Kidney glomerular epithelial cell (primary cell): ENCODE measurements around the gene C3.

ENCODE experiments used
- DNase-seq: peaks from one replicate; lab custom pipeline; 2025; lab: John Stamatoyannopoulos, UW

C3 gene

DNA sequence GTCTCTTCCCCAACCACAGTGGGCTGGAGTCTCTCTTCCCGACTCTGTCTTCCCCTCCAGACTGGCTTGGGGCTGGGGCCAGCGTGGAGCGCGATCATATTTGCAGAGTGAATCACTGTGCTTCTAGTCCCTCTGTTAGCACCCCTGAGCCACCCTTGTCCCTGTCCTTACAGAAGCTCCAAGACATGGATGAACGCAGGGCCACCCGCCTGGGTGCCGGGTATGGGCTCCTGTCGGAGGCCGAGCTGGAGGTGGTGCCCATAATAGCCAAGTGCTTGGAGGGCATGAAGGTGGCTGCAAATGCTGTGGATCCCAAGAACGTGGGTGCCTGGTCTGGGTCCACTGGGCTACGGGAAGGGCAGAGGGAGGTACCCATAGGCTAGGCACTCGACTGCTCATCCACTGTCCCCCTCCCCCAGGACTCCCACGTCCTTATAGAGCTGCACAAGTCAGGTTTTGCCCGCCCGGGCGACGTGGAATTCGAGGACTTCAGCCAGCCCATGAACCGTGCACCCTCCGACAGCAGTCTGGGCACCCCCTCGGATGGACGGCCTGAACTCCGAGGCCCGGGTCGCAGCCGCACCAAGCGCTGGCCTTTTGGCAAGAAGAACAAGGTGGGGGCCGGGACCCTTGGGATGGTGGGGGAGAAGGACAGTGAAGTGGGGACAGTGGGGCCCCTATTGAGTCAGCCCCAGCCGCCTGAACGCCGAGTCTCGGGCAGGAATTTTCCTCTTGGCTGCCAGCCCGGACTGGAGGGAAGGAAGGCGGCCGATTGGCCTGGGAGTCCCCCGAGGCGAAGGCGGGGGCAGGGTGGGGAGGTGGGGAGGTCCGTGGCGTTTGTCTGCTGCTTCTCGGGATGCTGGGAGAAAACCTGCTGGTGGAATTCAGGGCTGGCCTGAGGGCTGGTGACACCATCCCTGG, 24.2 kb upstream of the C3 start:
- peak; percentile 37 for DNase-seq

DNA sequence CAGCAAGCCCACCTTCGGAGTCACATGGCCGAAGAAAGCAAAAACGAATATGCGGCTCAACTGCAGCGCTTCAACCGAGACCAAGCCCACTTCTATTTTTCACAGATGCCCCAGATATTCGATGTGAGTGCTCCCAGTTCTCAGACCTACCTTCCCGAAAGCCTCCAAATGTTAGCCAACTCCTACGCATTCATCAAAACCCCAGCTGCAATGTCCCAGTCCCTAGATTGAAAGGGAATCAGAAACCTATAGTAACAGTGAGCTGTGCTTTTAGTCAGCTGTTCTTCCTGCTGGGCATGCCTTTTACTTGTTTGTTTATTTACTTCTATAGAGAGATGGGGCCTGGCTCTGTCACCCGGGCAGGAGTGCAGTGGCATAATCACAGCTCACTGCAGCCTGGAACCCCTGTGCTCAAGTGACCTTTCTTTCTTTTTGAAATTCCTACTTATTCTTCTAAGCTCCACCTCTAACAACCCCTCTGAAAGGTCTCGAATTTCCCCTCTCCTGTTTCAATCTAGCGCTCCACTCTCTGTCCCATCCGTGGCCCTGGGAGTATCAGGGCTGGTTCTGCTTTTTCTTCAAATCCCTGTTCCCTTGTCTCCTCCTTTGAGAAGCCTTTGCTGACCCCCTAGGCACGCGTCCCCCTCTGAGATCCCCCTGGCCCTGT, 23.4 kb upstream of the C3 start:
- no peak for DNase-seq

DNA sequence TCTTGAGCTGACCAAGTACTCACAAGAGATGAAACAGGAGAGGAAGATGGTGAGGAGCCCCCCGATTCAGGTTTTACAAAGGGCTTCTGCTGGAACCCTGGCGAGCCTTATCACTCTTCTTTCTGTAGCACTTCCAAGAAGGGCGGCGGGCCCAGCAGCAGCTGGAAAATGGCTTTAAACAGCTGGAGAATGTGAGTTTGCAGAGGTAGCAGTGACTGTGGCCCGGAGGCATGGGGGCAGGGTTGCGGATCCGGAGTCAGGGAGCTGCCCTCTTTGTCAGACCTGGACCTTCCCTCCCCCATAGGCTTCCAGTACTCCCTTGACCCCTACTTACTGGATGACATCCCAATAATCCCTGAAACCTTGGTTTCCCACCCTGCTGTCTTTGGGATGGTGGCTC, 22.6 kb upstream of the C3 start:
- no peak for DNase-seq

DNA sequence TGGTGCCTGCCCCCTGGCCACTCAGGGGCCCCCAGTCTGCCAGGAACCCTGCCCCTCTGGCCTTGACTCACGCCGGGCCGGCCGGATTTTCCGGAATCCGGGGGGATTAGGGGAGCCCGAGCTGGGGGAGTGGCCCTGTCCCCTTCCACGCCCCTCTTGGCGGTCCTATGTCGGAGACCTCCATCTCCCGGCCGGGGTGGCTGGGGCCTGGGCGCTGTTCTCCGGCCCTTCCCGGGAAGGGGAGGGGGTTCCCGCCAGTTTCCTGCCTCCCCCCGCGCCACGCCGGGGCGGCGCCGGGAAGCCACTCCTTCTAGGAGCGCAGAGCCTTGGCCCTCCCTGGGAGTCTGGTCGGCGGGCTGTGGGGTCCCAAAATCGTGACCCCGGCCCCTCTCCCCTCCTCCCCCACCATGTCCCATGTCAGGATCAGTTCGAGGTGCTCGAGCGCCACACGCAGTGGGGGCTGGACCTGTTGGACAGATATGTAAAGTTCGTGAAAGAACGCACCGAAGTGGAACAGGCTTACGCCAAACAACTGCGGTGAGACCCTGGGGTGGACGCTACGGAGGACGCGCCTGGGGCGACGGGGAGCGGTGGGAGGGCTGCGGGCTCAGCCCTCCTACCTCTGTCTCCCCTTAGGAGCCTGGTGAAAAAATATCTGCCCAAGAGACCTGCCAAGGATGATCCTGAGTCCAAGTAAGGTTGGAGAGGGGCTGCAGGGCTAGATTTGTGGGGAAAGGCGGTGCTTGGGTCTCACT, 20.3 kb upstream of the C3 start:
- no peak for DNase-seq

DNA sequence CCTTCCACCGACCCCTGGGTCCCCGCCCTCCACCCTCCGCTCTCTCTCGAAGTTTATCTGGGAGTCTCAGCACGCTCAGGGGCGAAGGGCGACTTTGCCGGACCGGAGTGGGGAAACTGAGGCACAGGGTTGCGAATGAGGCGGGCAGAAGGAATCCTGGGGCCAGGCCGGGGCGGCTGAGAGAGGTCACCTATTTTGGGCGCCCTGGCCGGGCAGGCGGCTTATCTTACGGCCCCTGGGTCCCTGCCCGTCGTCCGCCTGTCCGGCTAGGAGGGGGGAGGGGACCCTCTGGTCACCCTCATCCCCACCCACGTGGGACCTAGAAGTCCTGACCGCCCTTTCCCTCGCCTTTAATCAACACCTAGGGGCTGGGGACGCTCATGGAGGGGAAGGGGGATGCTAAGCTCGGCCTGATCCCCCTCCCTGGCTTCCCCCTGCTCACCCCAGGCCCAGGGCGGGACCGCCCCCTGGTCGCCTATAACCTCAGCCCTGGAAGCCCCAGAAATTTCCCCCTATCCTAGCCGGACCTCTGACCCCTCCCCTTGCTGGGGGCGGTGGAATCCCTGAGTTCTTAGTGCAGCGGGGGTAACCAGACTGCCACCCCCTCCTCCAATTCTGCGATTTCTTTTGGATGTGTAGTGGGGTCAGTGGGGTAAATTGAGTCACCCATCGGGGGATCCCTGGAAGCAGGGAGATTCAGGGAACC, 19.6 kb upstream of the C3 start:
- DNase-seq = no peak

DNA sequence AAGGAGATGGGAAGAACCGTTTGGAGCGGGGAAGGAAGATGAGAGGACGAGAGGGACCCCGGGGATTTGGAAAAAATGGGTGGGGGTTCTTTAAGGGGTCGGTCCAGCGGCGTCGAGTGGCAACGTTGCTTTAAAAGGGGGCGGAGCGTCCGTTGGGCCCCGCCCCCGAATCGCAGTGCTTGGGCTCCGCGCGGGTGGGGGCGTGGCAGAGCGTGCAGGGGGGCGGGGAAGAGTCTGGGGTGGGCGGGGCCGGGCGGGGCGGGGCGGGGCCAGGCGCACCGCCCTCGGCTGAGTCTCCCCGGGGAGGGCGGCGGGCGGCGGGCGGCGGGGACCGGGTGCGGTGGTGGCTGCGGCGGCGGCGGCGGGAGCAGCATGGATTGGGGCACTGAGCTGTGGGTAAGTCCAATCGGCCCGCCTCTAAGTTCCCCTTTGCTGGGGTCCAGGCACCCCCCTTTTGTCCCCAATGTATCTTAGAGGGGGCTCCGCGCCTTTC, 19.0 kb upstream of the C3 start, which contains the start of gene TRIP10:
Gene TRIP10, plus strand, starts transcription at position 291 of the 493 bp plus-strand sequence. Its CDS starts 82 bp downstream, at position 373.
- peak; percentile 48 for DNase-seq

DNA sequence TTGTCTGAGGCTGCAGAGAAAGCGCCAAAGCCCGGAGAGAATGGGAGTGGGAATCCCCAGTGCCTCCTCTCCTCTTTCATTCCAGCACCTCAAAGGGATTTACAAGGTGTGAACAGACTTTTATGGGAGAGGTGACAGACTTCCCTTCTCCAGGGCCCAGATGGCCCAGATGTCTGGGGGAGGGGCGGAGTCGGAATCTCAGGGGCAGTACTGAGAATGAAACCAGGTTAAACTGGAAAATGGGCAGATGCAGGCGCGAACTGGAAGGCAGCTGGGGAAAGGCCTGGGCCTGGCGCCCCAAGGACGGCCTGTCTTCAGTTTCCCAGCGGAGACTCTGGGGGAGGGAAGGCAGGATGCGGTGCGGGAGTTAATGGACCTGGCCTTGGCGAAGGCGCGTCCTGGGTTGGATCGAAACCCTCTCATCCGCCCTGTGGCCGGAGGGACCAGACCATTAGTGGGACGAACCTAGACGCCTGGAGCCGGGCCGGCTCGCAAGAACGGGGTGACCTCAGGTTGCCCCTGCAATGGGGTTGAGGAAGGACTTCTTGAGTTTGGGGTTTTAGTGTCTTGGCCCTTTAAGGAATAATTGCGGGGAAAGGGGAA, 18.4 kb upstream of the C3 start:
- DNase-seq = no peak

DNA sequence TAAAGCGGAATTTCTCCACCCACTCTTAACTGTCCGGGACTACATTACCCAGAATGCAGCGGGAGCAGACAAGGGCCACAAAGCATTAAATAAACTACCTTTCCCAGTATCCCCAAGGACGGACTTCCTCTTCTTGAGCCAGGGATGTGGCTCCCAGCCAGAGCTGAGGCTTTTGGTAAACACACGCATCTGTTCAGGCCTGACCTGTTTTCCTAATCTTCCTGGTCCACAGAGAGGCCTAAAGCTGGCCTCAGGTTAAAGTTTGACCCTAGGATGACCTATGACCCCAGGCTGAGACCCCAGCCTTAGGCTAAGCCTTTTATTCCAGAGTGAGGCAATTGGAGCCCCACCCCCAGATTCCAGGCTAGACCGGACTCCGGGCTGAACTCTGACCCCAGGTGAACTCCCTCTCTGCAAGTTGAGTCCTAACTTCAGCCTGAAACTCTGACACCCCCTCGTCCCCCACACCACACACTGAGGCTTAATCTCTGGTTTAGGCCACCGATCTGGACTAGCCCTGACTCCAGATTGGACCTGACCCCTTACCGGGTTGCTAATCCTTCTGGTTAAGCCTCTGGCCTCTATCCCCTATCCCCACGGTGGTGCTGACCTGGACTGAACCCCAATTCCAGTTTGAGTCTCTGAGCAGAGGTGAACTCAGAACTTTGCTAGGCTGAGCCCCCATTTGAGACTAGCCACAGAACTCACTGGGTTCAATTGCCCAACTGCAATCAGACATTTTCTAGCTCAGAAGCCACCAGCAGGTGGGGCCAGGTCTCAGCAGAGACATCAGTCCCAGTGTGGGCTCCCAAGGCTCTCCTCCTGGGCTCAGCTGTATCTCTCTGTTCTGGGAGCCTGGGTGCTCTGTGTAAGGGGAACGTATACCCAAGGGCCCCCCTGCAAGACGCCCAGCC, 17.7 kb upstream of the C3 start:
- DNase-seq = peak; percentile 81

DNA sequence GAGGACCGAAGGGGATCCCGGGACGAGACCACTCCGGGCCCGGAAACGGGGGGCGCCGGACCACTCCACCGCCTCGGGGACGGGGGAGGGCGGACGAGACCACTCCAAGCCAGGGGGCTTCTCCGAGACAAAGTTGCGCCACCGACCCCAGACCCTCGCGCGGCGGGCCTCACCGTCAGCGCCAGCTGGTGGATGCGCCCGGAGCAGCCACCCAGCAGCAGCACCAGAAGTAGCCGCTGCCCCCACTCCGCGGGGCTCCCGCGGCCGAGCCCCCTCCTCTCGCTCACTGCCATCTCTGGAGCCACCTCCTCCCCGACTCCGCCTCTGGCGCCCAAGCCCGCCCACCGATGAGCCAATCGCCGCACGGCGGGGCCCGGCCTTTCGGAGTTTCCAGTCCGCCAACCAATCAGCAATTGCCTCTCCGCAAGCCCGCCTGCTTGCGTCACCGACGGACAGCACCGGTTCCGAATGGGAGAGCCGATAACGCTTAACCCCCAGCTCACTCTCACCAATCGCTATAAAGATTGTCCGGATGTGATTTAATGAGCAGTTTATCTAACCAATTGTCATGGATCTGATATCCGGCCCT, 16.9 kb upstream of the C3 start, which contains the start of gene GPR108:
Gene GPR108, minus strand, starts transcription at position 297 of the 589 bp plus-strand sequence. Its CDS starts 4 bp downstream, at position 293.
- peak; percentile 100 for DNase-seq

DNA sequence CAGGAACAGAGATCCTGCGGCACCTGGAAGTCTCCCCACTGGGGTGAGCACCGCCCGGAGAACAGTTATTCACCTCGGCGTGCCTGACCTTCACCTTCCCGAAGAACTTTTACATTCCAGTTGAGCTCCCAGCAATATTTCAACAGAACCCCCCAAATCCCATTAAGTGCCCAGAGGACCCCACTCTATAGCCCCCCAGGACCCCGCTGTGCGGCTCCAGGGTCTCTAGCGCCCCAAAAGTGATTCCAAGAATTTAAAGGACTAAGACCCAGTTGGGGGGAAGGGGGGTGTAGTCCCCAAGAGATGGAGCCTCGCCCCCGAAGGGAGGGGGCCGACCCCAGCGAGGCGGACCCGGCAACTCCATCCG, 16.4 kb upstream of the C3 start:
- no peak for DNase-seq

DNA sequence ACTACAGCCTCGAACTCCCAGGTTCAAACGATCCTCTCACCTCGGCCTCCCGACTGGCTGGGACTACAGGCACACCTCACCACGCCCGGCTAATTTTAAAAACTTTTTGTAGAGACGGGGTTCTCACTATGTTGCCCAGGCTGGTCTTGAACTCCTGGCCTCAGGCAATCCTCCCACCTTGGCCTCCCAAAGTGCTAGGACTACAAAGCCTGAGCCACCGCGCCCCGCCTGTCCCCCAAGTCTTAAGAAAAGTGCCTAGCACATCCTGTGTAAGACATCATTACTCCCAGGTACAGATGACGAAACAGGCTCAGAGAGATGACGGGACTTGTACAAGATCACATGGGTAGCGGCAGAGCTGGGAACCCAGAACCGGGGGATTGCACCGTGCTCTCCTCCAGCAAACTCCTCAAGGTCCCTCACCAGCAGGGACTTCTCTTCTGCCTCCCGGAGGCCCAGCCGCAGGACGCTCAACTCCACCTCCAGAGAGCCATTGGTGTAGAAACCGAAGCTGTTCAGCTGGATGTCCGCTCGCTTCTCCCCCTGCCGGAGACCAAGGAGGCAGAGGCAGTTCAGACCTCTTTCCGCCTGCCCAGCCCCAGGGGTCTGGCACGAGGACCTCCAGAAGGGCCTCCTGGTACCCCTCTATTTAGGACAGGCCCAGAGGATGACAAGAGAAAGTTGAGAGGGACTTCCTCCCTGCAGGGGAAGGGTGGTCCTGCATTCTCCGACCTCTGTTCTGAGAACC, 15.9 kb upstream of the C3 start:
- DNase-seq = peak; percentile 78

DNA sequence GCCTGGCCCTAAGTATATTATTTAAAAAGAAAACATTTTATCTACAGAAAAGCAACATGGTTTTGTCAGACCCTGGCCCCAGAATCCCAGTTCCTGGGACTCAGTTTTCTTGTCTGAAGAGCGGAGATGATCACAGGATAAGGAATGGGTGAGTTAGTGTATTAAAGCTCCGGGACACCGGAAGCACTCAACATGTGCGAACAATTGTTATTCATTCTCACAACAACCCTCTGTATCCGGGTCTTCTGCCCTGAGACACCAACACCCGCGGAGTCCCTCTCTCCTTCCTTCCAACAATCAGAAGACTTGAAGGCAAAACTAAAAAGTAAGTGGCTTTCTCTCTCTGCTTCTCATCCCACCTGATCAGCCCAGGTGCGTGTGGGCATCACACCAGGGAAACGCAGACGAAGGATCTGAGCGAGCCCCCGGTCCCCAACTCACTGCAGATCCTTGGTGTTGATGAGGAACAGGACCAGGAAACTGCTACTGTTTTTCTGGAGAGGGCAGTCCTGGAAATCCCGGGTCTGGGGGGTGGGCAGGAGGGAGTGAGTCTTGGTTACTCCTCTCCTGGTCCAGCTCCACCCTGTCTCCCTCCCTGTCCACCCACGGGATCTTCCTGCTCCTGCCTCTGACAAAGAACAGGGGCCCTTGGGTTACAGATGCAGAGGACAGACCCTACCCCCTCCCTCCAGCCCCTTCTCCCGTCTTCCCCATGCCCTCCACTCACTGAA, 14.9 kb upstream of the C3 start:
- no peak for DNase-seq

DNA sequence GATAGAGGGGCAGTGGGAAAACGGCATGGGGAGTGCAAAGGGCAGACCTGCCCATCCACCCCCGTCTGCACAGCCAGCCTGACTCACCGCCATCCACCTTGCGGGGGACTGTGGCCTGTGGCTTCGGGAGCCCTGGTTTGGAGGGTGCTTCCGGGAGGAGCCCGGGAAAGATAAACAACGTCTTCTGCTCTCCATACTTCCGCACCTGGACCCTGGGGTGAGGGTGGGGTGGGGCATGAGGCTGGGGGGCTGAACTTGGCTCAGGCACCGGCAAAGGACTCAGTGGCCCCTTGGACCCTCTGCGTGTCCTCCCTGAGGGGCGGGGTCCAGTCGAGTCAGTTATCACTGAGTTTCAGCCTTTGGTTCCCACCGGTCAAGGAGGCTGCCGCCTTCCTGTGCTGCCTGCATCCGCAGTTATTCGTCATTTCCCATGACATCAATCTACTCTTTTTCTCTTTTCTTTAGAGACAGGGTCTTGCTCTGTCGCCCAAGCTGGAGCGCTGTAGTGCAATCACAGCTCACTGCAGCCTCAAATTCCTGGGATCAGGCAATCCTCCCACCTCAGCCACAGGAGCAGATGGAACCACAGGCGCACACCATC, 13.7 kb upstream of the C3 start:
- DNase-seq = peak; percentile 20

DNA sequence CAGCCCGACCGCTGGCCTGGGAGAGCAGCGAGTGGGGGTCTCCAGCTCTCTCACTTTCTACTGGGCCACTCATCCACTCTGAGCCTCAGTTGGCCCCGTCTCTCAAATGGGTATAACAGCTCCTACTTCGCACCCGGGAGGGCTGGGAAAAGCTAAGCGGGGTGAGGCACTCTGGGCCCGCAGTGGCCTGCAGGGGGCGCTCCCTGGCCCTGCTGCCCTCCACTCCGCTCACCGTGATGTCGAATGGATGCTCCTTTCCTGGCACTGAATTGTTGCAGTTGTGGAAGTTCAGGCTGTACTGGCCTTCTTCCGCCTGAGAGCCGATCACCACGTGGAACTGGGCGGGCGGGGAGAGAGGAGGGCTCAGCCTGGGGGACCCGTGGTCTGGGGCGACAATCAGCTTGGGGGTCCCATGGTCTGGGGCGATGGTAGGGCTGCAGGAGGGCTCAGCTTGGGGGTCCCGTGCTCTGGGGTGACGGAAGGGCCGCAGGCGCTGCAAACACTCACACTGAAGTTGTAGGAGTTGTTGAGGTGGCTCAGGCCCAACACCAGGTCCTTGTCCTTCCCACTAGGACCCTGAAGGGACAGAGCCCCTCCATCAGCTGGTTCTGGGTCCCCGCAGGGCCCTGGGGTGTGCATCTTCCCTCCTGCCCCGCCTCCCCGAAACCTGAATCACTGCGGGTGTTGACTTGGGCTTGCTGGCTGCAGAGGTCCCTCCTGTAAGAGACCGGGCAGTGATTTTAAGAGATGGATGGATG, 13.1 kb upstream of the C3 start:
- no peak for DNase-seq

DNA sequence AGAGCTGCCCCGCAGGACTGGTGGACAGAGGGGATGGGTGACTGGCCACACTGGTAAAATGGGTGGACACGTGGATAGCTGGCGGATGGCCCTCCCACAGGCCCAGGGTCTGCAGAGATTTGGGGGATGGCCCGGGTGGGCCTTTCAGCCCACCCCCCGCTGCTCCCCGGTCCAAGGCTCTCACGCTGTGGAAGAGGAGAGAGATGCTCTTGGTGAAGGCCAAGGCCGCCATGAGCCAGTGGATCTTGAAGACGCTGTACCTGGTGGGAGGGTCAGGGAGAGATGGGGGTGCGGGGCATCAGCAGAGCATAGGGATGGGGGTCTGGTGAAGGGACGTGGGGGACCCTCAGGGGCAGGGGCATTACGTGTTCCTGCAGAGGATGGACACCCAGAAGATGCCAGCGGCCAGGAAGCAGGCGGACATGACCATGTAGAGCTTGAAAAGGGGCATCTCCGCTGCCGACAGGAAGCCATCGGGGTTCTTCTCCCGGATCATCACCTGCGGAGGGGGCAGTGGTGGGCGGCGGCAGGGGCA, 12.4 kb upstream of the C3 start:
- DNase-seq = no peak

DNA sequence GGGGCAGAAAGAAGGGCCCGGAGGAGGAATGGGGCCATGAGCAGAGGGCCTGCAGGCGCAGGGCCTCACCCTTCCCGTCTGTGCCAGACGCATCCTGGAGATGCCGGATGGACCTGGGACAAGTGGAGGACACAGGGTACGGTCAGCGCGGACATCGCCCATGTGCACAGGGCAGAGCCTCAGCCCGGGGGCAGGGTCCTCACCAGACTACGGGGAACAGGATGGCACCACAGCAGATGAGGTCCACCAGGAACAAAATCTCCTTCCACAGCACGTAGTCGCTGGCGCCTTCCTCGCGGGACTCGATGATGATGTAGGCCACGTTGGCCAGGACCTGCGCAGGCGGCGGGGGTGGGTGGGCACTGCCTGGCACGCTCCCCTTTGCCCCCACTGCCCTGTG, 11.4 kb upstream of the C3 start:
- no peak for DNase-seq
